GM18867 (cell line): ENCODE results near the gene RAMACL.
A peak's percentile ranks its signal among the peaks of the same experiment; 100 is the strongest.
"Not testable (repeated sequence)": the region's sequence is repeated elsewhere in the genome, so short reads cannot be mapped to it uniquely, and the experiment has no call there.

ENCODE experiments used
- ATAC-seq: cut with Tn5 transposase; IDR thresholded peaks from one replicate; pipeline ENCODE4 v1.9.1; 2021; ENCODE audit warnings: mild to moderate bottlenecking, moderate library complexity; ENCODE audit not compliant: unreplicated experiment

Gene RAMACL

GRCh38 chr6:166596776-166597507, 10.5 kb upstream of the RAMACL start:
- ATAC-seq: no peak

DNA sequence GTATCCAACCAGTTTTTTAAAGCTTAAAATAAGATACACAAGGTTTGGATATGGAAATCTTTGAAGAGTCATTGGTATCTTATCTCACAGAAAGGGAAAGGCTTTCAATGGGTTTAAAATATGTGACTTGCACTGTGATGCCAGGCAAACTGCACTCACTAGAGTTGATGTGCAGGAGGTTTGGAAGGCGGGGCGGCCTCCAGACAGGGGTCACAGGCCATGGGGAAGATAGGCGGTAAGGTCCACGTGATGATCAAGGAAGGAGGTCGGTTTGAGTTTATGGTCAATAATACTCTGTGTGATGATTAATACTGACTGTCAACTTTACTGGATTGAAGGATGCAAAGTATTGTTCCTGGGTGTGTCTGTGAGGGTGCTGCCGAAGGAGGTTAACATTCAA, 9.5 kb upstream of the RAMACL start:
- ATAC-seq: no peak

DNA sequence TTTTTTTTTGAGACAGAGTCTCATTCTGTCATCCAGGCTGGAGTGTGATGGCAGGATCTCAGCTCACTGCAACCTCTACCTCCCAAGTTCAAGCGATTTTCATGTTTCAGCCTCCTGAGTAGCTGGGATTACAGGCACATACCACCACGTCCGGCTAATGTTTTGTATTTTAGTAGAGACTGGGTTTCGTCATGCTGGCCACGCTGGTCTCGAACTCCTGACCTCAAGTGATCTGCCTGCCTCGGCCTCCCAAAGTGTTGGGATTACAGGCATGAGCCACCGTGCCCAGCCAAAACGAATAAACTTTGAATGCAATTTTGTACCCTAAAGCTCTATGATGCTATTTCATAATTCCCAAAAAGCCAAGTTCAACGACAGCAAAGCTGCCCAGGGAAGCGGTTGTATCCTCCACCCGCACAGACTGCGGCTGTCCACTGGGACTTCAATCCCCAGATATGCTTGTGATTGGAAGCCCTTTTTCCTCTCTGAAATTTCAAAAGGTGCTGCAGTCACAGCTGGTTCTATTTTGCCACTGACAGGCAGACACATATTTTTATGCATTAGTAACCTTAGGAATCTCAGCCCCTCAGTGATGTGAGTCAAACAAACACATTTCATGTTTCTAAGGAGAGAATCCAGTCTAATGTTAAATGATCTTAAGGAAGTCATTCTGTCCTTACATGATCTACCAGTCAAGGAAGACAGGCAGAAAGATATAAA, 8.7 kb upstream of the RAMACL start:
- no peak for ATAC-seq

DNA sequence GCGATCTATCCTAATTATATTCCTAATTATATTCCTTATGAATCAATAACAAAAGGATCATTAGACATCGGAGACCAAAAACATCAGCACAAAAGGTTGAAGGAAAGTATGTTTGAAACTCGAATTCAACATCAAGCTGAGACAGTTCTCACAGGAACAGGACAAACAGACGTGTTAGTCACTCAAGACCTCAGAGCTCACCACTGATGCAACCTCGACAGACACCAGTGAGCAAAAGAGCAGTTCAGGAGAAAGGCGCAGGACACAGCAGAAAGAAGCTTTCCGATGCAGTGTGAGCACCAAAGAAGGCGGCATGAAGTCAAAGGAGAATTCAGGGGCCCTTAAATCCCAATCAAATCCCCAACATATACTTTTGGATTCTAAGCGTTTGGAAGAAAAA, 6.3 kb upstream of the RAMACL start:
- ATAC-seq: no peak

- ATAC-seq: no peak
Measured at GRCh38 chr6:166591961-166592520, 5.6 kb upstream of the RAMACL start.

- no peak for ATAC-seq
Measured at GRCh38 chr6:166591026-166591425, 4.5 kb upstream of the RAMACL start.

- no peak for ATAC-seq
Measured at GRCh38 chr6:166589786-166590574, 3.5 kb upstream of the RAMACL start.

GRCh38 chr6:166589337-166589731, 2.9 kb upstream of the RAMACL start:
- ATAC-seq: no peak

DNA sequence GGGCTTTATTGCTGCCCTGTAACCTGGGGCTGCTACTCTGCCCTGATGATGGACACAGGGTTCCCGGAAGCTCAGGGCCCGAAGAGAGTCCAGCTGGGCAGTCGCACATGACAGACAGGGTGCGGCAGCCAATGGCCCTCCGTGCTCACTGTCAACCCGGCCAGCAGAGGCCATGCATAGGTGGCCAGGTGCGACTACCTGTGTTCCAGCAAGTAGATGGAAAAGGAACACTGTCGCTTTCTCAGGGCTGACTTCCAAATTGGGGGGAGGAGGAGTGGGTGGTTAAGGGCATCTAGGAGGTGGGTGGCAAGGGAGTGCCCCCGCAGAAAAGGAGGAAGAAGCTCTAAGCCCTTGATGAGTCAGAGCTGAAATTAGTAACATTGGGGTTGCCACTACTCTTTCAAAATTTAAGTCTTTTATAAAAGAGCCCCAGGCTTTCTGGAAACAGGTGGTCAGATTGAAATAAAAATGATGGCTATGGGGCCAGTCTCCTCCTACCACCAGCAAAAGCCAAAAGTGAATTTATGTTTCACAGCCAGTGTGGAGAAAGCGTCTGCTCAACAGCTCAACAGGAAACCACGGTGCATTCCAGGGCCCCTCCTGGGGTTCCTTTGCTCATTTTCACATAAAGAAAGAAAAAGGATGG, 2.3 kb upstream of the RAMACL start:
- ATAC-seq: no peak

GRCh38 chr6:166587631-166588413, 1.3 kb upstream of the RAMACL start:
- ATAC-seq: peak; percentile 73

- no peak for ATAC-seq
Measured at GRCh38 chr6:166584853-166585429, 1.5 kb downstream of the RAMACL start.

DNA sequence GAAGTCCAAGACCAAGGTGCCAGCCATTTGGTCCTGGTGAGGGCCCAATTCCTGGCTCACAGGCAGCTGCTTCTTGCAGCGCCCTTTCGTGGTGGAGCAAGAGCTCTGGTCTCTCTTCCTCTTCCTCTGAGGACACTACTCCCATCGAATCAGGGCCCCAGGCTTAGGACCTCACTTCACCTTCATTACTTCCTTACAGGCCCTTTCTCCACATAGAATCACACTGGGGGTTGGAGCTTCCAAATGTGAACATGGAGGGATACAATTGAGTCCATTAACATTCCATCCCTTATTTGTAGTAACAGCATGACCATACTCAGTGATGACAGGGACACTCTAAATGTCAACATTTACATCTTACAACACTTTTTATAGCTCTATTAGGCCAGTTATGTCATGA, 2.3 kb downstream of the RAMACL start:
- no peak for ATAC-seq

DNA sequence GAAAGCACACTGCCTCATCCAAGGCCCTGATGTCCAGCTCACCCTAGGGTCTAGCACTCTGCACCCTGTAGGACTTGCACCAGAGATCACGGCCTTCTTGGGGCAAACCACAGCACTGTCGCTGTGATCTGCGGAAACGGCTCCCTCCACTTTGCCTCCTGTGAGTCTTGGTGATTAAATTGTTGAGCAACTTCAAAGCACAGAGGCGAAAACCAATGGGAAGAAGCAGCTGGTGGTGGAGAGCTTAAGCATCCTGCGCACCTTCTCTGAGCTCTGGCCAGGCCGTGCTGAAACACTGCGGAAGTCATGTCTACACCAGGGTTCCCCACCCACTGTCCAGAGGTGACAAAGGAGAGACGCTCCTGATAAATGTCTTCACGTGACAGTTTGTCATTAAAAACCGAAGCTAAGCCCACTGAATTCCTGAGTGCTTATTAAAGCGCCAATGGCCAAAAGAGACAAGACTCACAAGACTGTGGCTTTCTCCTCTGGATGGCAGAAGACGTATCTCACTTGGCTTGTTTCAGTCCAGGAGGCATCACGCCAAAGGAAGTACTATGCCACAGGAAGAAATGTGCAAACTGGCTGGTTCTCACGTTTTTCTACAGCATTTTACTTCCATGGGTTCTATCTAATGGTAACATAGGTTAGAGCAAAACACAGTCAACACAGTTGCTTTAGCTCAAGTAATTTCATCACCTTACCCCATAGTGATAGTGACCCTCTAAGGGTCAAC, 3.1 kb downstream of the RAMACL start:
- ATAC-seq: no peak

GRCh38 chr6:166582258-166582657, 4.2 kb downstream of the RAMACL start:
- ATAC-seq: no peak

- ATAC-seq: not testable (repeated sequence)
Measured at GRCh38 chr6:166581801-166582200, 4.7 kb downstream of the RAMACL start.

- ATAC-seq: no peak
Measured at GRCh38 chr6:166581091-166581511, 5.4 kb downstream of the RAMACL start.

- no peak for ATAC-seq
Measured at GRCh38 chr6:166580076-166581050, 6.1 kb downstream of the RAMACL start.
